K562 (cell line): ENCODE results near the gene PEX5L. TPM values are rescaled to one million over a fixed set of nuclear protein-coding genes. Genes with fewer than 3 reads are reported as not detected.

Source experiments
- NFXL1 ChIP-seq: fragments of 450-650 bp; formaldehyde crosslinking; IDR thresholded peaks from 2 replicates; pipeline ENCODE4 v1.4.0; 2021; ENCODE audit warnings: mild to moderate bottlenecking
- ZNF143 ChIP-seq: sonication (generic); formaldehyde crosslinking; IDR thresholded peaks from 2 replicates; pipeline ENCODE4 v1.9.0; 2022; ENCODE audit warnings: mild to moderate bottlenecking, missing genetic modification reagents
- polyA plus RNA-seq, 8 experiments: library from polyadenylated mRNA; depleted of rRNA in 4 of 8; stranded (reverse) in 5 of 8; unstranded in 3 of 8; fragments of >200 nt; fragmentation: Nextera tagmentation in 2 of 8; fragmentation: Illumina TruSeq in 1 of 8; extraction: Ambion mirVana in 2 of 8; extraction: Trizol in 1 of 8; gene quantifications; 2 replicates each; pipeline versions ENCODE4 v1.2.1 to v1.2.3, GENCODE V29; 2011 to 2014; ENCODE audit warnings: inconsistent platforms in 1 of 8, missing spikeins in 1 of 8
- total RNA-seq, 7 experiments: library from RNA; depleted of rRNA in 6 of 7; stranded (reverse); fragments of >200 nt in 6 of 7; fragmentation: Illumina TruSeq in 2 of 7; extraction: Trizol in 2 of 7; gene quantifications; 2 replicates each; pipeline versions ENCODE4 v1.2.1 to v1.2.3, GENCODE V29; 2011 to 2021; ENCODE audit warnings: low replicate concordance in 1 of 7
- TF ChIP-seq, protein P1 (sequence below): fragments of 200-600 bp; sonication (generic); IDR thresholded peaks from one replicate; pipeline ENCODE4 v1.6.1; 2012; ENCODE audit warnings: mild to moderate bottlenecking, low read depth, low read length, inconsistent platforms
- TF ChIP-seq, protein P2 (sequence below): fragments of 450-650 bp; IDR thresholded peaks from 2 replicates; pipeline ENCODE4 v1.6.1; 2016

PEX5L gene
- total and polyA plus RNA-seq, 9 of the 15 experiments (the other 6 are each of a cell fraction or from before 2014, with no cell fraction given): not detected

DNA sequence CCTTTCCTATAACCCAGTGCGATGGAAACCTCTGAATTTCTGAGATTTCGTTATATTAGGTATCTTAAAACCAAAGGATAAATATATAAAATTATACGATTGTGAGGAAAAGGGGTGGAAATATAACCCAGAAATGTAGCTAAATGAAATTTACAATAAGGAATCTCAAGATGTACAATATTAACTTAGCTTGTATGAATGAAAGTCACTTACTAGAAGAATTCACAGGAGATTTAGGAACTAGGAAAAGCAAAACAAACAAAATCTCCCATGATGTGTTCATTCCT is 224.7 kb downstream of the PEX5L start (continued):
- TF ChIP-seq, protein P1, sequence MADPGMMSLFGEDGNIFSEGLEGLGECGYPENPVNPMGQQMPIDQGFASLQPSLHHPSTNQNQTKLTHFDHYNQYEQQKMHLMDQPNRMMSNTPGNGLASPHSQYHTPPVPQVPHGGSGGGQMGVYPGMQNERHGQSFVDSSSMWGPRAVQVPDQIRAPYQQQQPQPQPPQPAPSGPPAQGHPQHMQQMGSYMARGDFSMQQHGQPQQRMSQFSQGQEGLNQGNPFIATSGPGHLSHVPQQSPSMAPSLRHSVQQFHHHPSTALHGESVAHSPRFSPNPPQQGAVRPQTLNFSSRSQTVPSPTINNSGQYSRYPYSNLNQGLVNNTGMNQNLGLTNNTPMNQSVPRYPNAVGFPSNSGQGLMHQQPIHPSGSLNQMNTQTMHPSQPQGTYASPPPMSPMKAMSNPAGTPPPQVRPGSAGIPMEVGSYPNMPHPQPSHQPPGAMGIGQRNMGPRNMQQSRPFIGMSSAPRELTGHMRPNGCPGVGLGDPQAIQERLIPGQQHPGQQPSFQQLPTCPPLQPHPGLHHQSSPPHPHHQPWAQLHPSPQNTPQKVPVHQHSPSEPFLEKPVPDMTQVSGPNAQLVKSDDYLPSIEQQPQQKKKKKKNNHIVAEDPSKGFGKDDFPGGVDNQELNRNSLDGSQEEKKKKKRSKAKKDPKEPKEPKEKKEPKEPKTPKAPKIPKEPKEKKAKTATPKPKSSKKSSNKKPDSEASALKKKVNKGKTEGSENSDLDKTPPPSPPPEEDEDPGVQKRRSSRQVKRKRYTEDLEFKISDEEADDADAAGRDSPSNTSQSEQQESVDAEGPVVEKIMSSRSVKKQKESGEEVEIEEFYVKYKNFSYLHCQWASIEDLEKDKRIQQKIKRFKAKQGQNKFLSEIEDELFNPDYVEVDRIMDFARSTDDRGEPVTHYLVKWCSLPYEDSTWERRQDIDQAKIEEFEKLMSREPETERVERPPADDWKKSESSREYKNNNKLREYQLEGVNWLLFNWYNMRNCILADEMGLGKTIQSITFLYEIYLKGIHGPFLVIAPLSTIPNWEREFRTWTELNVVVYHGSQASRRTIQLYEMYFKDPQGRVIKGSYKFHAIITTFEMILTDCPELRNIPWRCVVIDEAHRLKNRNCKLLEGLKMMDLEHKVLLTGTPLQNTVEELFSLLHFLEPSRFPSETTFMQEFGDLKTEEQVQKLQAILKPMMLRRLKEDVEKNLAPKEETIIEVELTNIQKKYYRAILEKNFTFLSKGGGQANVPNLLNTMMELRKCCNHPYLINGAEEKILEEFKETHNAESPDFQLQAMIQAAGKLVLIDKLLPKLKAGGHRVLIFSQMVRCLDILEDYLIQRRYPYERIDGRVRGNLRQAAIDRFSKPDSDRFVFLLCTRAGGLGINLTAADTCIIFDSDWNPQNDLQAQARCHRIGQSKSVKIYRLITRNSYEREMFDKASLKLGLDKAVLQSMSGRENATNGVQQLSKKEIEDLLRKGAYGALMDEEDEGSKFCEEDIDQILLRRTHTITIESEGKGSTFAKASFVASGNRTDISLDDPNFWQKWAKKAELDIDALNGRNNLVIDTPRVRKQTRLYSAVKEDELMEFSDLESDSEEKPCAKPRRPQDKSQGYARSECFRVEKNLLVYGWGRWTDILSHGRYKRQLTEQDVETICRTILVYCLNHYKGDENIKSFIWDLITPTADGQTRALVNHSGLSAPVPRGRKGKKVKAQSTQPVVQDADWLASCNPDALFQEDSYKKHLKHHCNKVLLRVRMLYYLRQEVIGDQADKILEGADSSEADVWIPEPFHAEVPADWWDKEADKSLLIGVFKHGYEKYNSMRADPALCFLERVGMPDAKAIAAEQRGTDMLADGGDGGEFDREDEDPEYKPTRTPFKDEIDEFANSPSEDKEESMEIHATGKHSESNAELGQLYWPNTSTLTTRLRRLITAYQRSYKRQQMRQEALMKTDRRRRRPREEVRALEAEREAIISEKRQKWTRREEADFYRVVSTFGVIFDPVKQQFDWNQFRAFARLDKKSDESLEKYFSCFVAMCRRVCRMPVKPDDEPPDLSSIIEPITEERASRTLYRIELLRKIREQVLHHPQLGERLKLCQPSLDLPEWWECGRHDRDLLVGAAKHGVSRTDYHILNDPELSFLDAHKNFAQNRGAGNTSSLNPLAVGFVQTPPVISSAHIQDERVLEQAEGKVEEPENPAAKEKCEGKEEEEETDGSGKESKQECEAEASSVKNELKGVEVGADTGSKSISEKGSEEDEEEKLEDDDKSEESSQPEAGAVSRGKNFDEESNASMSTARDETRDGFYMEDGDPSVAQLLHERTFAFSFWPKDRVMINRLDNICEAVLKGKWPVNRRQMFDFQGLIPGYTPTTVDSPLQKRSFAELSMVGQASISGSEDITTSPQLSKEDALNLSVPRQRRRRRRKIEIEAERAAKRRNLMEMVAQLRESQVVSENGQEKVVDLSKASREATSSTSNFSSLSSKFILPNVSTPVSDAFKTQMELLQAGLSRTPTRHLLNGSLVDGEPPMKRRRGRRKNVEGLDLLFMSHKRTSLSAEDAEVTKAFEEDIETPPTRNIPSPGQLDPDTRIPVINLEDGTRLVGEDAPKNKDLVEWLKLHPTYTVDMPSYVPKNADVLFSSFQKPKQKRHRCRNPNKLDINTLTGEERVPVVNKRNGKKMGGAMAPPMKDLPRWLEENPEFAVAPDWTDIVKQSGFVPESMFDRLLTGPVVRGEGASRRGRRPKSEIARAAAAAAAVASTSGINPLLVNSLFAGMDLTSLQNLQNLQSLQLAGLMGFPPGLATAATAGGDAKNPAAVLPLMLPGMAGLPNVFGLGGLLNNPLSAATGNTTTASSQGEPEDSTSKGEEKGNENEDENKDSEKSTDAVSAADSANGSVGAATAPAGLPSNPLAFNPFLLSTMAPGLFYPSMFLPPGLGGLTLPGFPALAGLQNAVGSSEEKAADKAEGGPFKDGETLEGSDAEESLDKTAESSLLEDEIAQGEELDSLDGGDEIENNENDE: no peak
- TF ChIP-seq, protein P2, sequence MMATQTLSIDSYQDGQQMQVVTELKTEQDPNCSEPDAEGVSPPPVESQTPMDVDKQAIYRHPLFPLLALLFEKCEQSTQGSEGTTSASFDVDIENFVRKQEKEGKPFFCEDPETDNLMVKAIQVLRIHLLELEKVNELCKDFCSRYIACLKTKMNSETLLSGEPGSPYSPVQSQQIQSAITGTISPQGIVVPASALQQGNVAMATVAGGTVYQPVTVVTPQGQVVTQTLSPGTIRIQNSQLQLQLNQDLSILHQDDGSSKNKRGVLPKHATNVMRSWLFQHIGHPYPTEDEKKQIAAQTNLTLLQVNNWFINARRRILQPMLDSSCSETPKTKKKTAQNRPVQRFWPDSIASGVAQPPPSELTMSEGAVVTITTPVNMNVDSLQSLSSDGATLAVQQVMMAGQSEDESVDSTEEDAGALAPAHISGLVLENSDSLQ: no peak
- TF ChIP-seq ZNF143 (CRISPR knock-in tag) (no peak), NFXL1 (no peak)
